HEK293 (cell line): ENCODE data around the gene MED15.

Experiments used
- CTCF ChIA-PET: fragments of 350-600 bp; formaldehyde crosslinking; extraction: SDS; loops from one replicate; lab custom pipeline; 2021; ENCODE audit warnings: antibody characterized with exemption; lab: Yijun Ruan, JAX
- POLR2A ChIA-PET: fragments of 300-600 bp; formaldehyde crosslinking; extraction: SDS; loops from one replicate; lab custom pipeline; 2020; ENCODE audit warnings: antibody characterized with exemption, inconsistent platforms; lab: Yijun Ruan, JAX
- H3K27ac ChIP-seq: fragments of 200-500 bp; sonication (Bioruptor generic); 2 replicates; pipeline ENCODE4 v1.5.1; 2014; ENCODE audit warnings: low read depth, low read length, control low read depth, inconsistent platforms; ENCODE audit errors: extremely low read depth
- H3K36me3 ChIP-seq, 2 experiments: fragments of 200-500 bp in 1 of 2; sonication (Bioruptor generic) in 1 of 2; 1 replicate in 1 of 2; 2 replicates in 1 of 2; pipeline ENCODE4 v1.5.1; 2014 to 2017; ENCODE audit warnings: inconsistent platforms in 2 of 2, low read length in 2 of 2; ENCODE audit not compliant: control insufficient read depth in 2 of 2, insufficient read depth in 1 of 2
- H3K4me1 ChIP-seq: fragments of 200-500 bp; sonication (Bioruptor generic); 2 replicates; pipeline ENCODE4 v1.5.1; 2014; ENCODE audit warnings: mild to moderate bottlenecking, low read length, inconsistent platforms; ENCODE audit not compliant: control insufficient read depth, insufficient read depth
- H3K4me3 ChIP-seq: 2 replicates; pipeline ENCODE4 v1.5.1; 2011; ENCODE audit warnings: low read depth, mild to moderate bottlenecking, control low read depth, low read length, moderate library complexity
- H3K9me3 ChIP-seq: fragments of 200-500 bp; sonication (Bioruptor generic); 2 replicates; pipeline ENCODE4 v1.5.1; 2014; ENCODE audit warnings: low read depth, low read length, inconsistent platforms; ENCODE audit not compliant: control insufficient read depth, insufficient read depth
- EGR2 ChIP-seq: fragments of 450-650 bp; formaldehyde crosslinking; IDR thresholded peaks from 2 replicates; pipeline ENCODE4 v1.5.1; 2016; ENCODE audit warnings: low read depth, missing biosample characterization, missing genetic modification characterization
- IKZF3 ChIP-seq: fragments of 450-650 bp; IDR thresholded peaks from 2 replicates; pipeline ENCODE4 v1.5.0; 2018; ENCODE audit warnings: missing biosample characterization, mild to moderate bottlenecking, missing genetic modification characterization, moderate library complexity
- KLF1 ChIP-seq: fragments of 450-650 bp; formaldehyde crosslinking; IDR thresholded peaks from 2 replicates; pipeline ENCODE4 v1.5.1; 2016; ENCODE audit warnings: missing biosample characterization, missing genetic modification characterization
- KLF16 ChIP-seq: fragments of 450-650 bp; formaldehyde crosslinking; IDR thresholded peaks from 2 replicates; pipeline ENCODE4 v1.5.1; 2017; ENCODE audit warnings: missing biosample characterization, missing genetic modification characterization
- ZBTB1 ChIP-seq: fragments of 450-650 bp; formaldehyde crosslinking; IDR thresholded peaks from 2 replicates; pipeline ENCODE4 v1.5.1; 2016; ENCODE audit warnings: missing biosample characterization, missing genetic modification characterization
- ZBTB7A ChIP-seq: fragments of 450-650 bp; formaldehyde crosslinking; IDR thresholded peaks from 2 replicates; pipeline ENCODE4 v1.5.1; 2016; ENCODE audit warnings: low read depth, missing biosample characterization, missing genetic modification characterization
- ZNF114 ChIP-seq: fragments of 450-650 bp; formaldehyde crosslinking; IDR thresholded peaks from 2 replicates; pipeline ENCODE4 v1.5.0; 2017; ENCODE audit warnings: missing biosample characterization, missing genetic modification characterization
- ZNF501 ChIP-seq: fragments of 450-650 bp; formaldehyde crosslinking; IDR thresholded peaks from 2 replicates; pipeline ENCODE4 v1.5.1; 2016; ENCODE audit warnings: missing biosample characterization, missing genetic modification characterization
- ZNF600 ChIP-seq: fragments of 450-650 bp; formaldehyde crosslinking; IDR thresholded peaks from 2 replicates; pipeline ENCODE4 v1.5.1; 2016; ENCODE audit warnings: missing biosample characterization, missing genetic modification characterization
- TF ChIP-seq, protein P1 (sequence below): fragments of 450-650 bp; formaldehyde crosslinking; IDR thresholded peaks from 2 replicates; pipeline ENCODE4 v1.5.1; 2016; ENCODE audit warnings: missing biosample characterization, missing genetic modification characterization, low read depth
- TF ChIP-seq, protein P2 (sequence below): fragments of 450-650 bp; formaldehyde crosslinking; IDR thresholded peaks from 2 replicates; pipeline ENCODE4 v1.5.1; 2016; ENCODE audit warnings: missing biosample characterization, missing genetic modification characterization
- TF ChIP-seq, protein P3 (sequence below): fragments of 450-650 bp; formaldehyde crosslinking; IDR thresholded peaks from 2 replicates; pipeline ENCODE4 v1.5.1; 2016; ENCODE audit warnings: missing biosample characterization, missing genetic modification characterization, borderline replicate concordance
- TF ChIP-seq, protein P4 (sequence below): fragments of 450-650 bp; formaldehyde crosslinking; IDR thresholded peaks from 2 replicates; pipeline ENCODE4 v1.5.1; 2016; ENCODE audit warnings: missing biosample characterization, missing genetic modification characterization
- TF ChIP-seq, protein P5 (sequence below): fragments of 450-650 bp; formaldehyde crosslinking; IDR thresholded peaks from 2 replicates; pipeline ENCODE4 v1.5.1; 2016; ENCODE audit warnings: missing biosample characterization, missing genetic modification characterization
- TF ChIP-seq, protein P6 (sequence below): fragments of 450-650 bp; formaldehyde crosslinking; IDR thresholded peaks from 2 replicates; pipeline ENCODE4 v1.5.1; 2017; ENCODE audit warnings: missing biosample characterization, missing genetic modification characterization

MED15 gene

DNA sequence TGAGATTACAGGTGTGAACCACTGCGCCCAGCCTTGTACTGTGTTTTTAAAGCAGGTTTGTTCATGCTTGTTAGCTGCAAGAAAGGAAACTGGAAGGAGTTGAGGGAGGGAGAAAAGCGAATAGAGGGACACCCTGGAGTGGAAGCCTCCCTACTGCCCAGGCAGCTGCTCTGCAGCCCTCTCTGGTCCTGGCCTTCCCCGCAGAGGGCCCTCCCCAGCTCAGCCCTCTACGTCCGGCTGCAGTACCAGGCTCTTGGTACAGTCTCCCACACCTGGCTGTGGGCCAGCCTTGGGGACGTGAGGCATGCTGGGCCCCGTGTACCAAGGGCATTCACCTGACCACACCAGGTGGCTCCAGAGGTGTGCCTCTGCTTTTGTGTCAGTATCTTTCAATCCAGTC, 70.8 kb downstream of the MED15 start:
- Histone ChIP-seq H3K4me3 (no peak overlapping the region), H3K4me1 (no peaks in the 10 kb centered on the region), H3K36me3 (peaks cover 6 to 99% of the 10 kb centered on the region in 2 experiments; a peak in 2 of 3 replicates), H3K27ac (no peak overlapping the region), H3K9me3 (no peaks in the 10 kb centered on the region)
- CTCF ChIA-PET = interaction anchor here (1.2 to 2.6 kb wide), 2 partner anchors 10 to 14 kb away, joined by 8 to 14 read pairs; no protein-coding TSS in a partner anchor
- POLR2A ChIA-PET = no interaction called here
- no peak for TF ChIP-seq KLF16 (tag by site-specific recombination)
- TF ChIP-seq, protein P1, sequence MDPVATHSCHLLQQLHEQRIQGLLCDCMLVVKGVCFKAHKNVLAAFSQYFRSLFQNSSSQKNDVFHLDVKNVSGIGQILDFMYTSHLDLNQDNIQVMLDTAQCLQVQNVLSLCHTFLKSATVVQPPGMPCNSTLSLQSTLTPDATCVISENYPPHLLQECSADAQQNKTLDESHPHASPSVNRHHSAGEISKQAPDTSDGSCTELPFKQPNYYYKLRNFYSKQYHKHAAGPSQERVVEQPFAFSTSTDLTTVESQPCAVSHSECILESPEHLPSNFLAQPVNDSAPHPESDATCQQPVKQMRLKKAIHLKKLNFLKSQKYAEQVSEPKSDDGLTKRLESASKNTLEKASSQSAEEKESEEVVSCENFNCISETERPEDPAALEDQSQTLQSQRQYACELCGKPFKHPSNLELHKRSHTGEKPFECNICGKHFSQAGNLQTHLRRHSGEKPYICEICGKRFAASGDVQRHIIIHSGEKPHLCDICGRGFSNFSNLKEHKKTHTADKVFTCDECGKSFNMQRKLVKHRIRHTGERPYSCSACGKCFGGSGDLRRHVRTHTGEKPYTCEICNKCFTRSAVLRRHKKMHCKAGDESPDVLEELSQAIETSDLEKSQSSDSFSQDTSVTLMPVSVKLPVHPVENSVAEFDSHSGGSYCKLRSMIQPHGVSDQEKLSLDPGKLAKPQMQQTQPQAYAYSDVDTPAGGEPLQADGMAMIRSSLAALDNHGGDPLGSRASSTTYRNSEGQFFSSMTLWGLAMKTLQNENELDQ (tag by site-specific recombination) = no peak
- no peak for TF ChIP-seq ZBTB7A (tag by site-specific recombination)
- no peak for TF ChIP-seq IKZF3 (tag by site-specific recombination)
- no peak for TF ChIP-seq ZBTB1
- TF ChIP-seq, protein P2, sequence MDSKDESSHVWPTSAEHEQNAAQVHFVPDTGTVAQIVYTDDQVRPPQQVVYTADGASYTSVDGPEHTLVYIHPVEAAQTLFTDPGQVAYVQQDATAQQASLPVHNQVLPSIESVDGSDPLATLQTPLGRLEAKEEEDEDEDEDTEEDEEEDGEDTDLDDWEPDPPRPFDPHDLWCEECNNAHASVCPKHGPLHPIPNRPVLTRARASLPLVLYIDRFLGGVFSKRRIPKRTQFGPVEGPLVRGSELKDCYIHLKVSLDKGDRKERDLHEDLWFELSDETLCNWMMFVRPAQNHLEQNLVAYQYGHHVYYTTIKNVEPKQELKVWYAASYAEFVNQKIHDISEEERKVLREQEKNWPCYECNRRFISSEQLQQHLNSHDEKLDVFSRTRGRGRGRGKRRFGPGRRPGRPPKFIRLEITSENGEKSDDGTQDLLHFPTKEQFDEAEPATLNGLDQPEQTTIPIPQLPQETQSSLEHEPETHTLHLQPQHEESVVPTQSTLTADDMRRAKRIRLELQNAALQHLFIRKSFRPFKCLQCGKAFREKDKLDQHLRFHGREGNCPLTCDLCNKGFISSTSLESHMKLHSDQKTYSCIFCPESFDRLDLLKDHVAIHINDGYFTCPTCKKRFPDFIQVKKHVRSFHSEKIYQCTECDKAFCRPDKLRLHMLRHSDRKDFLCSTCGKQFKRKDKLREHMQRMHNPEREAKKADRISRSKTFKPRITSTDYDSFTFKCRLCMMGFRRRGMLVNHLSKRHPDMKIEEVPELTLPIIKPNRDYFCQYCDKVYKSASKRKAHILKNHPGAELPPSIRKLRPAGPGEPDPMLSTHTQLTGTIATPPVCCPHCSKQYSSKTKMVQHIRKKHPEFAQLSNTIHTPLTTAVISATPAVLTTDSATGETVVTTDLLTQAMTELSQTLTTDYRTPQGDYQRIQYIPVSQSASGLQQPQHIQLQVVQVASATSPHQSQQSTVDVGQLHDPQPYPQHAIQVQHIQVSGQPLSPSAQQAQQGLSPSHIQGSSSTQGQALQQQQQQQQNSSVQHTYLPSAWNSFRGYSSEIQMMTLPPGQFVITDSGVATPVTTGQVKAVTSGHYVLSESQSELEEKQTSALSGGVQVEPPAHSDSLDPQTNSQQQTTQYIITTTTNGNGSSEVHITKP (tag by site-specific recombination) = no peak
- no peak for TF ChIP-seq ZNF600 (tag by site-specific recombination)
- TF ChIP-seq ZNF501 (tag by site-specific recombination) = no peak
- no peak for TF ChIP-seq KLF1 (tag by site-specific recombination)
- TF ChIP-seq, protein P3, sequence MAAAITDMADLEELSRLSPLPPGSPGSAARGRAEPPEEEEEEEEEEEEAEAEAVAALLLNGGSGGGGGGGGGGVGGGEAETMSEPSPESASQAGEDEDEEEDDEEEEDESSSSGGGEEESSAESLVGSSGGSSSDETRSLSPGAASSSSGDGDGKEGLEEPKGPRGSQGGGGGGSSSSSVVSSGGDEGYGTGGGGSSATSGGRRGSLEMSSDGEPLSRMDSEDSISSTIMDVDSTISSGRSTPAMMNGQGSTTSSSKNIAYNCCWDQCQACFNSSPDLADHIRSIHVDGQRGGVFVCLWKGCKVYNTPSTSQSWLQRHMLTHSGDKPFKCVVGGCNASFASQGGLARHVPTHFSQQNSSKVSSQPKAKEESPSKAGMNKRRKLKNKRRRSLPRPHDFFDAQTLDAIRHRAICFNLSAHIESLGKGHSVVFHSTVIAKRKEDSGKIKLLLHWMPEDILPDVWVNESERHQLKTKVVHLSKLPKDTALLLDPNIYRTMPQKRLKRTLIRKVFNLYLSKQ = no peak
- TF ChIP-seq, protein P4, sequence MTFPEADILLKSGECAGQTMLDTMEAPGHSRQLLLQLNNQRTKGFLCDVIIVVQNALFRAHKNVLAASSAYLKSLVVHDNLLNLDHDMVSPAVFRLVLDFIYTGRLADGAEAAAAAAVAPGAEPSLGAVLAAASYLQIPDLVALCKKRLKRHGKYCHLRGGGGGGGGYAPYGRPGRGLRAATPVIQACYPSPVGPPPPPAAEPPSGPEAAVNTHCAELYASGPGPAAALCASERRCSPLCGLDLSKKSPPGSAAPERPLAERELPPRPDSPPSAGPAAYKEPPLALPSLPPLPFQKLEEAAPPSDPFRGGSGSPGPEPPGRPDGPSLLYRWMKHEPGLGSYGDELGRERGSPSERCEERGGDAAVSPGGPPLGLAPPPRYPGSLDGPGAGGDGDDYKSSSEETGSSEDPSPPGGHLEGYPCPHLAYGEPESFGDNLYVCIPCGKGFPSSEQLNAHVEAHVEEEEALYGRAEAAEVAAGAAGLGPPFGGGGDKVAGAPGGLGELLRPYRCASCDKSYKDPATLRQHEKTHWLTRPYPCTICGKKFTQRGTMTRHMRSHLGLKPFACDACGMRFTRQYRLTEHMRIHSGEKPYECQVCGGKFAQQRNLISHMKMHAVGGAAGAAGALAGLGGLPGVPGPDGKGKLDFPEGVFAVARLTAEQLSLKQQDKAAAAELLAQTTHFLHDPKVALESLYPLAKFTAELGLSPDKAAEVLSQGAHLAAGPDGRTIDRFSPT (tag by site-specific recombination) = no peak
- TF ChIP-seq EGR2 (tag by site-specific recombination) = no peak
- TF ChIP-seq, protein P5, sequence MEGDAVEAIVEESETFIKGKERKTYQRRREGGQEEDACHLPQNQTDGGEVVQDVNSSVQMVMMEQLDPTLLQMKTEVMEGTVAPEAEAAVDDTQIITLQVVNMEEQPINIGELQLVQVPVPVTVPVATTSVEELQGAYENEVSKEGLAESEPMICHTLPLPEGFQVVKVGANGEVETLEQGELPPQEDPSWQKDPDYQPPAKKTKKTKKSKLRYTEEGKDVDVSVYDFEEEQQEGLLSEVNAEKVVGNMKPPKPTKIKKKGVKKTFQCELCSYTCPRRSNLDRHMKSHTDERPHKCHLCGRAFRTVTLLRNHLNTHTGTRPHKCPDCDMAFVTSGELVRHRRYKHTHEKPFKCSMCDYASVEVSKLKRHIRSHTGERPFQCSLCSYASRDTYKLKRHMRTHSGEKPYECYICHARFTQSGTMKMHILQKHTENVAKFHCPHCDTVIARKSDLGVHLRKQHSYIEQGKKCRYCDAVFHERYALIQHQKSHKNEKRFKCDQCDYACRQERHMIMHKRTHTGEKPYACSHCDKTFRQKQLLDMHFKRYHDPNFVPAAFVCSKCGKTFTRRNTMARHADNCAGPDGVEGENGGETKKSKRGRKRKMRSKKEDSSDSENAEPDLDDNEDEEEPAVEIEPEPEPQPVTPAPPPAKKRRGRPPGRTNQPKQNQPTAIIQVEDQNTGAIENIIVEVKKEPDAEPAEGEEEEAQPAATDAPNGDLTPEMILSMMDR (tag by site-specific recombination) = no peak
- no peak for TF ChIP-seq ZNF114 (tag by site-specific recombination)
- TF ChIP-seq, protein P6, sequence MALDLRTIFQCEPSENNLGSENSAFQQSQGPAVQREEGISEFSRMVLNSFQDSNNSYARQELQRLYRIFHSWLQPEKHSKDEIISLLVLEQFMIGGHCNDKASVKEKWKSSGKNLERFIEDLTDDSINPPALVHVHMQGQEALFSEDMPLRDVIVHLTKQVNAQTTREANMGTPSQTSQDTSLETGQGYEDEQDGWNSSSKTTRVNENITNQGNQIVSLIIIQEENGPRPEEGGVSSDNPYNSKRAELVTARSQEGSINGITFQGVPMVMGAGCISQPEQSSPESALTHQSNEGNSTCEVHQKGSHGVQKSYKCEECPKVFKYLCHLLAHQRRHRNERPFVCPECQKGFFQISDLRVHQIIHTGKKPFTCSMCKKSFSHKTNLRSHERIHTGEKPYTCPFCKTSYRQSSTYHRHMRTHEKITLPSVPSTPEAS (tag by site-specific recombination) = no peak
